GM18517 (cell line): ENCODE measurements around the gene CD226.
"Not testable (repeated sequence)": the region's sequence is repeated elsewhere in the genome, so short reads cannot be mapped to it uniquely, and the experiment has no call there.

Source experiments
- ATAC-seq: cut with Tn5 transposase; IDR thresholded peaks from one replicate; pipeline ENCODE4 v1.9.1; 2021; ENCODE audit warnings: mild to moderate bottlenecking, moderate library complexity; ENCODE audit not compliant: unreplicated experiment

Gene CD226

DNA sequence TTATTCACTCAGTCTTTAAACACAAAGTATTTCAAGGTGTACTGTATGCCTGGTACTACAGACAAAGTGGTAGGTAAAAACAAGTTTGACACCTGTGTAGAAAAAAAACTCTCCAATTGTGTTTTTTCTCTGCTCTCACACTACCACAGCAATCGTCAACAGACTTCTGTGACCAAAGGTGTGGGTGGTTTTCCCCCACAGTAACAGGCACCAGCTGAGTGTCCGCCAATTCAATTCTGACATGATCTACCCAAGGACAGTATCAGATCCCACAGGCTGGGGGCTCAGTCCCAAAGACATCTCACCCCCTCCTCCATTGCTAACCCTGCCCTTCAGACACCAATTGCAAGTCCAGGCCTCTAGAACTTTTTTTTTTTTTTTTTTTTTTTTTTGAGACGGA, 71.2 kb downstream of the CD226 start:
- no peak for ATAC-seq

DNA sequence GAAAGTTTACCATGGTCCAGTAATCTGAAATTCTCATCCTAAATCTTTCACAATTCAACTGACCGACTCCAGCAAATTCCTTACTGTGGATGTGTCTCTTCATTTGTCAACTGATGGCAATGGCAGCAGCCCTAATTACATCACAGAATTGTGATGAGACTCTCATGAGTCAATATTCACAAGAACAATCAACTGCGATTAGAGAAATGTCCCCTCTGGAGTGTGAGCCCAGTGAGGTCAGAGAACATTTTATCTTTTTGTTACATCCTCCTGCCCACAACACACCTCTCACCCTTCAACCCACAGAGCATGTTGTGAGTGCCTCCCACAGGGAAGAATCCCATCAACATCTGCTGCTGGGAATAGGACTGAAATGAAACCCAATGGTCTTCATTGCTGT, 73.6 kb downstream of the CD226 start:
- ATAC-seq, result no peak

DNA sequence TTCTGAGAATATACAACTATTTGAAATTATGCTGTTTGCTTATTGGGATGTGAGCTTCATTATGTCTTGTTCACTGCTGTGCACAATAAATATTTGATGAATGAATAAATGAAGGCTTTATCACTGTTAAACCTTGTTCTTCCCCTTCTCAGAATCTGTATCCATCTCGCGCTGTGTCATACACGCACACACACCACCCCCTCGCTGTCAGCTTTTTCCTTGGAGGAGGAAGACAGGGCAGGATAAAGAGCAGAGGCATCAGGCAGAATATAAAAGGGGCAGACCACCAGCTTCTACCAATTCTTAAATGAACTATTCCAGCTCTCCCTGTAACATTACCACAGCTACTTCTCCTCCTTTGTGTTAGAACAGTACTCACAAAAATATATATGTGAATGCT, 75.0 kb downstream of the CD226 start:
- no peak for ATAC-seq

DNA sequence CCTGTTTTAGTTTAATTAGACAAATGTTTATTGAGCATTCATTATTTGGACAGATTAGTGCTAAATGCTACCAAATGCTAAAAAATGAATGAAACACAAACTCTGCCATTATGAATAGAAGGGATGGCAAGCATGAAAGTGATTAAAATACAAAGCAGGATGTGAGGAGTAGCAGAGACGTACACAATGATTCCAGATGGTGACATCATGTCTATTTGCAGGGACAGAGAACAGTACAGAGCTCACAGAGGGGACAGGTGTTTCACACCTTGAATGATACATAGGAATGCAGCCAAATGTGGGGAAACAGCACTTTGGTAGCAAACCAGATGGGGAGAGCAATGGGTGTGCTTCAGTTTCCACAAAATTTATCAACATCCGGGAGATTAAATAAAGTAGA, 76.3 kb downstream of the CD226 start:
- no peak for ATAC-seq

DNA sequence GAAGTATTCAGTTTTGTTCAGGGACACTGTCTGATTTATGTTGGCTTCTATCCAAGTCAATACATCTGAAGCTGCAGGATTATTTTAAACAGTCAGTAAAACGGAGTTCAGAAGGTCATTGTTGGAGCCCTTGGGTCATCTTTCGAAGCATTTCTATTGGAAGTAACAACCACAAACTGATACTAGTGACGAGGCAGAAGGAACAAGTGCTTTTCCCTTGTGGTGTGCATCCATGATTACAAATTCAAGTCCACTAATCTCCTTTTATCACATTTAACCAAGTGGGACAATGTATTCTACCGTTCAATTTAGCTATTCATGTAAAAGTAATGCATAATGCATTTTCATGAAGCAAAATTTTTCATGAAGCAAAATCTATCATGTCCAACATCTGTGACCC, 76.9 kb downstream of the CD226 start:
- ATAC-seq, result no peak

DNA sequence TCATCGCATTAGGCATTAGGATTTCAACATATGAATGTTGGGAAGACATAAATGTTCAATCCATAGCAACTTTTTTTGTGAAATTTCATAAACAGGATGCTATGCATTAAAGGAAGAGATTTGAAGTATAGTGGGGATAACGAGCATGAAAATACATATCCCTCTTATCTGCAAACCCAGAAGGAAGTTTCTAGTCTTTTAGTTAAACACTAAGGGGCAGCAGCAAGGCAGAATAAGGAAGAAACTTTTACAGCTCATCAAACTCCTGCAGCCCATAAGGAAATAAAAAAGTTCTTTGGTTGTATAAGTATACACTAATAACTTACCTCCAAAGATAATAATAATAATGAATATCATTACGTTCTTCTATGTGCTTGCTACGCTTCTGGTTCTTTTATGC, 81.5 kb downstream of the CD226 start:
- ATAC-seq, result no peak

DNA sequence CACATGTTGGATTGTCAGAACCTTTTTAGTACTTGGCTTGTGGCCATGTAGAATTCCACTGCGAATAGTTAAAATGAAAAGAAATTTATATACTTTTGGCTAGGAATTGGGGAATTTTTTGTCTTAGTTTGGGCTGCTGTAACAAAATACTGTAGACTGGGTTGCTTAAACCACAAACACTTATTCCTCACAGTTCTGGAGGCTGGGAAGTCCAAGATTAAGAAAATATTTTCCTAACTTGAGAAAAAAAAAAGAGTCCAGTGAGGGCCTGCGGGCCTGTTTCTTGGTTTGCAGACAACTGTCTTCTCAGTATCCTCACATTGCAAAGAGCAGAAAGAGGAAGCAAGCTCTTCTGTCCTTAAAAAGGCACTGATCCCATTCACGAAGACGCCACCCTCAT, 81.9 kb downstream of the CD226 start:
- ATAC-seq, result no peak

DNA sequence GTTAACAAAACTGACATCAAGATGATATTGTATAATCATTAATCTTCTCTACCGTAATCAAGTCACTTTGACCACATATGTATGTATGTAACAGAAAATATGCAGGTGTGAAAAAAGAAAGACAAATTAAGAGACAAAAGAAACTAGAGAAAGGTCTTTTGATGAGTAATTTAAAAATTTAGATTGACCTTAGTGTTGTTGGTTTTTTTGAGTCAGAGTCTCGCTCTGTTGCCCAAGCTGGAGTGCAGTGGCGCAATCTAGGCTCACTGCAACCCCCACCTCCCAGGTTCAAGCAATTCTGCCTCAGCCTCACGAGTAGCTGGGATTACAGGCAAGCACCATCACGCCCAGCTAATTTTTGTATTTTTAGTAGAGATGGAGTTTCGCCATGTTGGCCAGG, 82.9 kb downstream of the CD226 start:
- ATAC-seq, result peak; percentile 87

DNA sequence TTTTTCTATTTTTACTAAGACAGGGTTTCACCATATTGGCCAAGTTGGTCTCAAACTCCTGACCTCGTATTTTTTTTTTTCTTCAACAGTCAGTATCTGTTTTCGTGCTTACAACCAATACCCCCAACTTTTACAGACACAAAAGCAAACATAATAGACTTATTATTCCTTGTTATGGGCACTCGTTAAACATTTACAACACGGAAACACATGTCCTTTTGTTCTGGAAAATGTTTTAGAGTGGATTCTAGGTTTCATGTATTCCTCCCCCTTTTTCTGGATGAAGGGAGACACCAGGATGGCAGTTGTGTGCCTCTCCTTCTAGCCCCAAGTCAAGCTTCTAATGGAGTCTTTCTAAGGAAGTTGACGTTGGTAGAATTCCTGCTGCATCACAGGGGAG, 88.8 kb downstream of the CD226 start:
- no peak for ATAC-seq

DNA sequence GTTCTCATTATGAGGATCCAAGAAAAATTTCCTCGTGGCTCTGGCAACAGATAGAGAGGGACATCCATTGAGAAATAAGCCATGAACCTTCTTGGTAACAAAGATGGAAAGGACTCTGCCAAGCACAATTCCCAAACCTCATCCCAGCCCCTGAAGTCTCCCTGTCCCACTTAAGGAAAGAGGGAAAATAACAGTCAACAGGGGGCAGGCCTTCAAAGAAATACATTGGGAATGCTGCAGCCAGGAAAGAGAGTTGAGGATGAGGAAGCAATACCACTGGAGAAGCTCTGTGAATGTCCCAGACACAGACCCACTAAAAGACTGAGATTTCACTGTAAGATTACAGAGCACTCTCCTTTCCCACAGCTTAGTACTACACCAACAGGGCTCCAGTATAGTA, 93.2 kb downstream of the CD226 start:
- no peak for ATAC-seq

DNA sequence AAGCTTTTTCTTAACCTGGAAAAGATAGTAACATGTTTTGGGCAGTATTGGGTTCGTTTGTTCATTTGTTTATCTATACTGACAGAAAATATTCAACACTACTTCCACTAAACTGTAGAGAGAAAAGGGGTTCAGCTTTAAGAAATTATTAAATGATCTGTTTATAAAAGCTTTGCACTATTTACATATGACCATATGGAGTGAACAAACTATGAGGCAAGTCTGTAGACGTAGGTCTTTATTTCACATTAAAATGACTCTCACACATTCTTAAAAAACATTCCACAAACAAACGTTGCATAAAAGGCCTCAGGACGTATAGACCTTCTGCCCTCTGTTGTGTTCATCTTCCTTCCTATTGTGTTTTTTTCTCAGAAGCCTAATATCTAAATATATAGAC, 94.6 kb downstream of the CD226 start:
- no peak for ATAC-seq

DNA sequence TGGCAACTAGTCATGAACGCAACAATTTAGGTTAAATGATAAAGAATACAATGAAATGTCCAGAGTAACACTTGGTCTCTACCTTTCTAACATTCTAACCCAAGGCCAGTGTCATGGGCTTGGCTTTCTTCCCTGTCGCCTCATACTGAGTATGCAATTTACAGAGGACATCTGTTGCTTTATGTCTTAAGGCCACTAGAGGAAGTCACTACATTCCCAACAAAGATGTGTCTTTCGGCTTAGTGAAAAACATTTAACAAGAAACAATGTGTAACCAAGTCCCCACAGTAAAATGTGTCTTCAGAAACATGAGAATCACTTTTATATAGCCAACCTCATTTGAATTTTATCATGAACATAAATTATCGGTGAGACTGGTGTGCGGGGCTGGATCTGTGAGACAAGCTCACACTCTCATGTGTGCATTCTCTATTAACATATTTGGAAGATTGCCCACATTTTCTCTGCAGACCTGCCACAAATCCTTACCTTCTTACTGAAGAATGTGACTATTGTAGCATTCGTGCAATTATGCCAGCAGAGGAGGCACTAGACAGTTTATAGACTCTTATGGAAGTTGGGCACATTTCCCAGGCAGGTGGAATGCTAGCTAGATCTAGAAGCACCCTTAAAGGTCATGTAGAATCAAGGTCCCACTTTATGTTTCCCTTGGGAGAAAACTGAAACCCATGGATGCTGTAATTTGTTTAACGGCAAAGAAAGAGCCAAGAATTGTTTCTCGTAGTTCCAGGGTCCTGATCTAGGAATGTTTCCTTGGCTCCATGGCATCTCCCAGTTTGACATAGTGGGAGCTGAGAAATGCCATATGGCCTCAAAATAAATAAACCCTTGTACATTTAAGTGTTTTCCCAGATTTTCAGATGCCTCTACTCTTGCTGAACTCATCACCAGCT, 101.8 kb downstream of the CD226 start:
- no peak for ATAC-seq

DNA sequence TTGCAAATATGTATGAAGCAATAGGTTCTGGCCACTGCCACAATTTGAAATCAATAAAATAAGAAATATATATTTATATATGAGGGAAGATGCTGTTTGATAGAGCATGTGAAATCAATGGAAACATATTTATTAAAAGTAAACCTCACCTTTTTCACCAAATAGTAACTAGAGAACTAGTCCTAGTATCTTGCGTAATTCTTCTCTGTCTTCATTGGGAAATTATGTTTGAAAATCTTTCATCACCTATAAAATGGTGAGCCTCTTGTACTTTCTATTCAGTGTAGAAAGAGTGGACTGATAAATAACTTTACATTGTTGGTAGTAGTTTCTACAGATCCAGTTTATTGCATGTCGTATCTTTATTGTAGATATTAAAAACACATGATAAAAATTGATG, 103.0 kb downstream of the CD226 start:
- ATAC-seq, result no peak

DNA sequence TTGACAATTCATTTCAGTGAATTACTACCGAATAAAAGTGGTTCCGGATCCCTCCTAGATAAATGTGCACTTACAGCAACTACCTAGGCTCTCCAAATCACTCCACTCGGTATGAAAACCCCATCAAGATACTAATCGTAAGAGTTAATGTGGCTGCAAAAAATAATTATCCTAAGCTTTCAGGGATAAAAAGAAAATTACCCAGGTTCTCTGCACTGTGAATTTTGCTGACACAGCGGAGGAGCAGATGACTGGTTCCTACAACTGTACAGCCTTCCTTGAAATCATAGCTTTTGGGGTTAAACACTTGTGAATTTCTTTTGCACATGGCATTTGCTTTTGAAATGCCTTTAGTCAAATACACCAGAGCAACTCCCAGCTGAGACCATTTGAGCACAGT, 104.7 kb downstream of the CD226 start:
- ATAC-seq, result no peak

DNA sequence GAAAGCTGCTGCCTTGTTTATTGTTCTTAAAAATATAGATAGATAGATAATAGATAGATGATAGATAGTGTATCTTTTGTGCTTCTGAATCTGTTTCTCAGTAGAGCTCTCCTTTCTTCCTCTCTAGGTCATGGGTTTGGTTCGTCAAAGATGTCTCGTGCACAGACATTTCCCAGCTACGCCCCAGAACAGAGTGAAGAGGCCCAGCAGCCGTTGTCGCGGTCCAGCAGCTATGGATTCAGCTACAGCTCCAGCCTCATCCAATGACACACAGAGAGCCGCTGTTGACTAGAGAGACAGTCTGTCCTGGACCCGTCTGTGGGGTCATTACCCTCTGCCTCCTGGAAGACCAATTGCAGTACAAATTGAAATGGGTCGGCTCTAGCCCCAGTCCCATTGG, 106.6 kb downstream of the CD226 start:
- no peak for ATAC-seq

DNA sequence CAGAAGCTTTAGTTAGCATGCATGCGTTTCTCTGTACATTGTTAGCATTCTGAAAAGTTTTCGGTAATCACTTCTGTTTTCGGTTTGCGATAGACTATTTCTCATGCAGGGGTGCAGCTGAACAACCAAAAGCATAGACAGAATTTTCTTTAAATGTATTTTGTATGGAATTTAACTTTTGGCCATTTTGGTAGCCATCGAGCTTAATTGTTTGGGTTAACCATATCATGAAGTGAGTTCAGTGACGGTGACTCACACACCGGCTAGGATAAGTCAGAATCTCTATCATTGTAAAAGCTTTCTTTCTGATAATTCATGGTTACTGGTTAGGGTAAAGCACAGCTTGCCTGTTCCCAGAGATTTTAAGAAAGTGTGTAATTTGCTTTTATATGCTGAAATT, 107.2 kb downstream of the CD226 start:
- ATAC-seq, result no peak

DNA sequence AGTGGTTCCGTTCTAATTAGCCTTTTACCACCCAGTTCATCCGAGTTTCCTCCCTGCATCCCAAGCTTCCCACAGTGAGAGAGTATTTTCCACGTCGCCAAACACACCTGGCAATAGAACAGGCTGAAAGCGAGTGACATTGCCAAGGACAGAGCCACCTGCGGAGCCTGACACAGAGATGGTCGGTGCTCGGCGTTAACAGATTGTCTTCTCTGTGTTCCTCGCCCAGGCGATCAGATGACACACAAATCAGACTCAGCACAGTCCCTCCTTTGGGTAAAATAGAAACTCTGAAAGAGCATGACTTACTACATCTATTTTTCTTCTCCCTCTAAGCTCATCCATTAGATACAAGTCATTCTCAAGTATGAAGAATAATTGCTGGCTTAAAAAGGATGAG, 107.7 kb downstream of the CD226 start:
- ATAC-seq, result no peak

DNA sequence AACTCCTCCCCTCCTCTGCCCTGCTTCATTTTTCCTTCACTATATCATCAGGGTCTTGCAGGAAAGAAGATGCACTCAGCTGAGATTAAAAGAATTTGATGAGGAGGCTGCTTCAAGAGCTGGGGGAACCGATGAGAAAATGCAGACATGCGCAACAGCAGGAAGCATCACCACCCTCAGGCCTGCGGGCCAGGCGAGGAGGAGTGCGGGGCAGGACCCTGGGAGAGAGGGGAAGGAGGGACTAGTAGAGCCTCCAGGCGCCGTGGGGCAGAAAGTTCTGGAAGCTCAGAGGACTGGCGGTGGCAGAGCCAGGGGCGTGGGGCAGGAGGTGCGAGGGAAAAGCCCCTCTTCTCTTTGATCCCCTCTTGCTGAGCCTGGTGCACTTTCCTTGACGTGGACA, 108.2 kb downstream of the CD226 start:
- ATAC-seq, result no peak

DNA sequence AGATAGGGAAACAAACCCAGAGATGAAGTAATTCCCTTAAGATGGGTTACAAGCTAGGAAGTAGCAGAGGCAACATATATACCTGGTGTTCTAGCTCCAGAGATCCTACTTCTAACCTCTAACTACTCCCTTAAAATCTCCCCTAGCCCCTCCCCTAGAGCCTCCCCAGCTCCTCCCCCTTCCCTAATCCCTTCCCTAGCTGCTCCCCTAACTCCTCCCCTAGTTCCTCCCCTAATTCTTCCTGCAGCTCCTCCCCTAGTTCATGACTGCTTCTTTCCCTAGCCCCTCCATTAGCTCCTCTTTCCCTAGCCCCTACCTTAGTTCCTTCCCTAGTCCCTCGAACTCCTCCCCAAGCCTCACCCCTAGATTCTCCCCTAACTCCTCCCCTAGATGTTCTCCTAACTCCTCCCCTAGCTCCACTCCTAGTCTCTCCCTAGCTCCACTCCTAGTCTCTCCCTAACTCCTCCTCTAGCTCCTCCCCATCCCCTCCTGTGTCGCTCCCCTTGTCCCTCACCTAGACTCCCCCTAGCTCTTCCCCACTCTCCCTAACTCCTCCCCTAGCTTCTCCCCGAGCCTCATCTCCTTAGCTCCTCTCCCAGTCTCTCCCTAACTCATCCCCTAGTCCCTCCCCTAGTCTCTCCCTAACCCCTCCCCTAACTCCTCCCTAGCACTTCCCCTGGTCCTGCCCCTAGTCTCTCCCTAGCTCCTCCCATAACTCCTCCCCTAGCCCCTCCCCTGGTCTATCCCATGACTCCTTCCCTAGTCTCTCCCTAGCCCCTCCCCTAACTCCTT, 108.9 kb downstream of the CD226 start:
- ATAC-seq, result no peak

DNA sequence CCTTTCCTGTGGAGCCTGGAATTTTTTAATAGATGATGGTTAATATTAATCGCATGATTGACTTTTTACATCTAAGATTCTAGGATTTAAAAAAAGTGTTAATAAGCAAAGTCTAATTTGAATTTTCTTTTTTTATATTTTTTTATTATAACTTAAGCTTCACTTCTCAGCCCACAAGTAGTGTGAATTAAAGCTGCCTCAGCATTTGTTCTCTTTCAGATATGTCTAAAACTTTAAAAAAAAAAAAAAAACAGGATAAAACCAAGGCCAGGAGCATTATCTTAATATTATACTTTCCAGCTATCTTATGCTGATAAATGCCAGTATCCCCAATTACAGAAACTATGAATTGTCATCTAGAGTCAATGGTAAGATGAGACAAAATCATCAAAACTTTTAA, 109.7 kb downstream of the CD226 start:
- no peak for ATAC-seq

DNA sequence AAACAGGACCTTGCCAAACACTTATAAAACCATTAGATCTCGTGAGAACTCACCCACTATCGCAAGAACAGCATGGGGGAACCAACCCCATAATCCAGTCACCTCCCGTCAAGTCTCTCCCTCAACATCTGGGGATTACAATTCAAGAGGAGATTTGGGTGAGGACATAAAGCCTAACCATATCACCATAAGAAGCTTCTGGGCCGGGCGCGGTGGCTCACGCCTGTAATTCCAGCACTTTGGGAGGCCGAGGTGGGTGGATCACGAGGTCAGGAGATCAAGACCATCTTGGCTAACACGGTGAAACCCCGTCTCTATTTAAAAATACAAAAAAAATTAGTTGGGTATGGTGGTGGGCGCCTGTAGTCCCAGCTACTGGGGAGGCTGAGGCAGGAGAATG, 112.7 kb downstream of the CD226 start:
- not testable (repeated sequence) for ATAC-seq

DNA sequence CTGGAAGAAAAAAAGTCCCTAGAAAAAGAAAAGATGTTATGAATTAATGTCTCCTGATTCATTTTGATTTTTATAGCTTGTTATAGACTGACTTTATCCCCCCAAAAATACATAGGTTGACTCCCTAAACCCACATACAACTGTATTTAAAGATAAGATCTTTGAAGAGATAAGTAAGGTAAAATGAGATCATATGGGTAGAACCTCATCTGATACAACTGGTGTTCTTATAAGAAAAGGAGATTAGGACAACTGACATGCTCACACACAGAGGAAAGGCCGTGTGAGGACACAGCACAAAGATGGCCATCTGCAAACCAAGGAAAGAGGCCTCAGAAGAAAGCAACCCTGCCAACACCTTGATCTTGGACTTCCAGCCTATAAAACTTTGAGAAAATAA, 117.5 kb downstream of the CD226 start:
- ATAC-seq, result no peak
